Stimulated activated CD8-positive, alpha-beta memory T cell treated with anti-CD3 and anti-CD28 coated beads, Interleukin-4, amount 100 ng/mL, for 24 hours (primary cell): ENCODE results near the gene KDM4C.

Experiments used
- DNase-seq: peaks from one replicate; pipeline ENCODE4 v3.0.0-alpha.2; 2020; ENCODE audit warnings: low read depth

Gene KDM4C

GRCh38 chr9:7045361-7045760 lies 287.6 kb downstream of the KDM4C start:
- DNase-seq, result no peak

DNA sequence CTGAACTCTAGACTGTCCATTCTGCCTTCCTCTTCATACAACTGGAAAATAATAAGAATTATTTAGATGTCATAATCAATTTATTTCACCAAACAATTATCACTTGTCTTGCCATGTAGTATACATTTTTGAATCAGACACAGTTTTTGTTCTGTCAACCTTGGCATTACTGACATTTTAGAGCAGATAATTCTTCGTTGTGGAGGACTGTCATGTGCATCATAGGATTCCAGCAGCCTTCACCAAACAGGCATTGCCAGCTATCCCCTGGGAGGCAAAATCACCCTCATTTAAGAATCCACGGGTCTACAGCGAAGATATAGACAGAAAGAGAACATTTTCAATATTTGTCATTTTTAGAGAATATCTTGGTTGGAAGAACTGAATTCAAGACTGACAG lies 293.9 kb downstream of the KDM4C start:
- no peak for DNase-seq

GRCh38 chr9:7053903-7054302 lies 296.1 kb downstream of the KDM4C start:
- no peak for DNase-seq

GRCh38 chr9:7055171-7055903 lies 297.6 kb downstream of the KDM4C start:
- DNase-seq, result no peak

DNA sequence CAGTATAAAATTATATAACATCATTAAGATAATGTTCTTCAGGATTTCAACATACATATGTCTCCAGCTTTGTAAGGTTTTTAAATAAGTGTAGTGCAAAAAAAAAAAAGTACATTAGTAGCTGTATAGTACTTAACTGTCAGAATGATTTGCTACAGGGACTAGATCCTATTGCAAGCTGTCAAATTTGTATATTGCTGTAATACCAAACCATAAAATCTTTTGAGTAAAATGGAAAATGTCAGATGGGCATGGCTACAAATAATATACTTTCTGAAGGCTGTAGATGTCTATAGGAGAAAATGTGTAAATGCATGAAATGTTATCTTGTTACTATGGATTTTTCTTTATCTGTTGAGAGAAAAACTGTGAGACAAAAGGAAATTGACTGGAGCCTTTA lies 298.5 kb downstream of the KDM4C start:
- no peak for DNase-seq

- DNase-seq, result no peak
These were observed 300.7 kb downstream of the KDM4C start for GRCh38 chr9:7058473-7058872.

DNA sequence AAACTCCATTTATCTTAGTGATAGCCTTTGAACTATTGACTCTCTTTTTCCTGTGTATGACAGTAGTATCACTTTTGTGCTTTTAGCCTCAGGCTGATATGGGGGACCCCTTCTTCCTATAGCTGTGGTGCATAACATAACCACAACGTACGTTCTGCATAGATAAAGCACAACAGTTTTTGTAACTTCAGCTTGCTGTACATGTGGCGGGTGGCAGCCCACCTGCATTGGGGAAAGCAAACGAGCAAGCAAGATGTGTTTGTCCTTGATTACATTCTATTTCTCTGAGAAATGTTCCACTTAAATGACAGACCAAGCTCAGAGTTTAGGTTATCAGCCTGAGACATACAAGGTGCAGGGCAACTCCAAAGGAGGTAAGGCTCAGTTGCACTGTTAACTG lies 309.4 kb downstream of the KDM4C start:
- no peak for DNase-seq

DNA sequence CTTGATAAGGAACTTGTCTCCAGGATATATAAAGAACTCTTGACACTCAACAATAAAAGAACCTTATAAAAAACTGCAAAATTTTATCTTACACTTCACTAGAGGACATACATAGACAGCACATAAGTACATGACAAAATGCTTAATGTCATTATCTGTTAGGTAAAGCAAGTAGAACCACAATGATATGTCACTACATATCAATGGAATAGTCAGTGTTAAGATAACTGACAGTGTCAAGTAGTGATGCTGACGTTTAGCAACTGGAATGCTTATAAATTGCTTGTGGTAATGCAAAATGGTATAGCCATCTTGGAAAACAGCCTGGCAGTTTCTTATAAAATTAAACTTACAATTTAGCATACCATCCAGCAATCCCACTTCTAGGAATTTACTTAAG lies 314.1 kb downstream of the KDM4C start:
- DNase-seq, result no peak

DNA sequence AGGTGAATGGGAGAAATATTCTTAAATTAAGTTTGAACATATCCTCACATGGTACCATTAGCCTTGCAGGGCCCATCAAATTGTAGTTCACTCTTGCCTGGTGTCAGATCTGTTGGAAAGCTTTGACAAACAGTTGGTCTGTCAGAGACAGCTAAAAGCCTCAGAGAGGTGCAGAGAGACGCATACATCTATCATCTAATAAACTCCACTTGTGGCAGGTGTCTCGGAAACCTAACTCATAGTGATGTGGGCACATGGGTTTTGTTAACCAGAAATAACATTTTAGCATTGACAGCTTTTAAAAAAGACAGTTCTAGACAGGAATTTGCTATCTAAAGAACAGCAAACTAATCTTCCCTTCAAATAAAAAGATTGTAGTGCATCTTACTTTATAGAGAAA lies 315.9 kb downstream of the KDM4C start:
- DNase-seq, result no peak

- DNase-seq, result no peak
These were observed 317.4 kb downstream of the KDM4C start for GRCh38 chr9:7075154-7075553.

- no peak for DNase-seq
These were observed 321.3 kb downstream of the KDM4C start for GRCh38 chr9:7079051-7079450.

DNA sequence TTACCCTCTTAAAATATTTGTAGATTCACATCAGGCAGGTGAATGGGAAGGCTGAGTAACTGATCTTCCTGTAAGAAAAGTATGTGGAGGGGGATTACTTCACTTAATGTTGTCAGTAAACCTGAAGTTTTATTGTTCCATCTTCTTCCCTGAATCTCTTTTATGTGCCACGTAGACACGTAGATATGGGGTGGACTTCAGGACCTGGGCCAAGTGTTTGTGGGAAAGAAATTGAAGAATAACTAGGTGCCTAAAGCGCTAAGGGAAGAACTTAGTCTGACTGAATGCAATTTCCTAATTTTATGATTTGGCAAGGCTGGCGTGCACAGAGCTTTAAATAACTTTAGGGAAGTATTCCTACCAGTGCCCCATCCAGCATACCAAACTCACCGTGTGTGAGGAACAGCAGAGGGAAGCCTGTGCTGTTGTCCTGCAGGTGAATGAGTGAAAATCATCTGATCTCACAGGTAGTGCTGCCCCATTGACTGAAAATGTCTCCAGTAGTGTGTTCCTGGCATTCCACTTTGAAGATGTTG lies 323.4 kb downstream of the KDM4C start:
- DNase-seq, result no peak

GRCh38 chr9:7083192-7083591 lies 325.4 kb downstream of the KDM4C start:
- no peak for DNase-seq

DNA sequence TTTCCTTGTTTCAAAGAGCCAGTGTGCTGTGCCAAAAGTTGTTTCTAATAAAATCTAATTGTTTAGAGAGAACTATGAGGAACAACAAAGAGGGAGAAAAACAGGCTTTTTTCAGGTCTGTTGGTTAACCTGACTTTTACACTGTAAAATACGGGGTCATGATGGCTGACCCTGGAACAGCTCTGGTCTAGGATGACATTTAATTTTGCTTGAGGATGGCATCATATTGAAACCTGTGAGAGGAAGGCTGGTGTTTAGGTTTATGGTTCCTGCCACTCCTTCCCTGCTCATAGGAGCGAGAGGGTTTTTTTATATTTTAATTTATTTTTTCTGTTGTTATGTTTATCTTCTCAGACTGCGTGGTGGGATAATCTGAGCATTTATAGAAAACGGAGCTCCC lies 327.6 kb downstream of the KDM4C start:
- DNase-seq, result no peak

DNA sequence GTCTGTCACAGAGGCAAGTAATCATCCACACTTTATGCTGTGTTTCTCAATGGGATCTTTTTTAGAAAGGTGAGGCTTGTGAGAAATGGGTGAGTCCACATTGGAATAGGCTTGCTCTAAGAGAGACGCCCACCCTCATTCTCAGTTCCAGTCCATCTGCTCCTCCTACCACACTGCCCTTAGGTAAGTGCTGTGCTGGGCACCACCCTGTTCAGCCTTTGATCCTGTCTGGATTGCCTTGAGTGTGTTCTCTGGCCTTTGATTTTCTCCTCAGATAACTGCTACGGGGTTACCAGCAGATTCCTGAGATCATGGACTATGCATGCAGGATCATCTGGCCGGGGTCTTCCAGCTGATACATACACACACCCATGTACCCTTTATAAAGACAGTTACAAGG lies 328.6 kb downstream of the KDM4C start:
- DNase-seq, result no peak

DNA sequence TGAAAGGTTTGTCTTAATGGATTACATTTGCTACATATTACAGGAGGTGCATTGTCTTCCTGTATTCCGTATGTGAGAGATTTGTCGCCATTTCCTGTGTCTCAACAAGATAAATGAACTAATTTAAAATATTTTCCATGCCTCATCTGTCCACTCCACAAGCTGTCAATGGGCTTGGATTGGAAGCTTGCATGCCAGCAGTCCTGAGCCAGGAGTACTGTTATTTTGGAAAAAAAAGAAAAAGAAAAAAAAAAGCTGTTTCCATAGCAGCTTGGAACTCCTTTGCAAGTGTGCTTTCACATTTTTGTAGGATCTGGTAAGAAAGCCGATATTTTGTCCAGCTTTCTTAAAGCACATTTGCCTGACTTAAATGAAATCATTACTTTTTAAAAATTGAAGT lies 330.8 kb downstream of the KDM4C start:
- DNase-seq, result no peak

DNA sequence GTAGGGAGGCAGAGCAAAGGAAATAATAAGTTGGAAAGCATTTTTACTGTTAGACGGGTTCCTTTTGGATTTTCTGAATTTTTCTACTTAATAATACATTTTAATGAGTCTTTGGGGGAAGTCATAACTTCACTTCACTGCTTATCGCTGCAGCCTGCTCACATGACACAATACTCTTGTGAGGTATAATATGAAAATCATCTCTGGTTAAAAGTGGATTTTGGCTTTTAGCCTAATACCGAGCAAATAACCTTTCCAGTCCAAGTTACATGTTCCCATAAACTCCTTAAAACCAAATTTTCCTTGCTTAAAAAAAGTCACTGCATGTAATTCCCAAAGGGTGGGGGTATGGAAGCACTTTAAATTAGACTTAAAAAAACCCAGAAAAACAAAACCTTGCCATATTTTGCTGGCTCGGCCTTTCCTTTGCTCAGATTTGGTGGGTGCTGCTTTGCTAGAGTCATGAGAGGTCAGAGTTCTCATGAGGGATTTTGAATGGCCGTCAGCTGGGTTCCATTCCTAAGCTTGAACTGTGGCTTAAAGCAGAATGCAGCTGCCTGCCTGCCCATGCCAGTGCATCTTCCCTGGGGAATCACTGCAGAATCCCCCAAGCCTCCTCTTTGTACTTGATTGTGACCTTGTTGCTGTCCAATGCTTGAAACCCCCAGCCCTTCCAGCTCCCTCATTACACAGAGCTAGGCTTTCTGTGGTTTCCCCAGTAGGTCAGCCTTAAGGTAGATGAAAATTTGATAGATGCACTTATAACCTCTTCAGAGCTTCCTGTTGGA lies 331.8 kb downstream of the KDM4C start:
- no peak for DNase-seq

- DNase-seq, result no peak
These were observed 335.3 kb downstream of the KDM4C start for GRCh38 chr9:7093040-7093439.

GRCh38 chr9:7094052-7094451 lies 336.3 kb downstream of the KDM4C start:
- DNase-seq, result no peak

GRCh38 chr9:7094576-7094975 lies 336.8 kb downstream of the KDM4C start:
- DNase-seq, result no peak

GRCh38 chr9:7095058-7095457 lies 337.3 kb downstream of the KDM4C start:
- no peak for DNase-seq

- no peak for DNase-seq
These were observed 339.4 kb downstream of the KDM4C start for GRCh38 chr9:7097040-7097715.
